Measurements from ENCODE around the gene RFX2. TPM values are rescaled to one million over a fixed set of nuclear protein-coding genes. Genes with fewer than 3 reads are reported as not detected.

Gene RFX2
- total and polyA plus RNA-seq, 9 of the 15 experiments (the other 6 are each of a cell fraction or from before 2014, with no cell fraction given), result 3.6 to 18.7 (median 8.7) TPM

DNA sequence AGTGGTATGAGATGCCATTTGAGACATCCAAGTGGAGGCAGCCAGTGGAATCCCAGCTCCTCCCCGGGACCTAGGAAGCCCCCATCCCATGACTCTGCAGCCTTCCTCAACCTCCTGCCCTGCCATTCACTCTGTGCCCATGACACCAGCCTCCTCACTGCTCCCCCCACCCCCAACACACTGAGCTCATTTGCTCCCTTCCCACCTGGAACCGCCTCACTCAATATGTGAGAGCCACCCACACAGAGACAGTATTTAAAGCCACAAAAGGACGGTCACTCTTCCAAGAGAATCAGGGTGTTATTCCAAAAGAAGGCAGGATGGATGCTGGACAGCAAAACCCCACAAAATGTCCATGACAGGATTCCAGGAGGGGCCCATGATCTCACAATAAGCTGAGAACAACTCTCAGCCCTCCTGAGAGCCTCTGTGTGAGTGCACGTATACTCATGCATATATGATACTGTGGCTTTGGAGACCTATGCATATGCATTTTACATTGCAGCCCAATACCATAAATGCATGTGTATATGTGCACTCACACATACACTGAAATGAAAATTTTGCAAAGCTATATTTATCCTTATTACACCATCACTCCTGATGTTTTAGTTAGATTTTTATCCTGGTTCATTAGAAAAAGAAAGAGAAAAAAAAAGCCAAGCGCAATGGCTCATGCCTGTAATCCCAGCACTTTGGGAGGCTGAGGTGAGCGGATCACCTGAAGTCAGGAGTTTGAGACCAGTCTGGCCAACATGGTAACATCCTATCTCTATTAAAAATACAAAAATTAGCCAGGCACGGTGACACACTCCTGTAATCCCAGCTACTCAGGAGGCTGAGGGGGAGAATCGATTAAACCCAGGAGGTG, 121.5 kb downstream of the RFX2 start (continued):
- TF ChIP-seq, protein P1, sequence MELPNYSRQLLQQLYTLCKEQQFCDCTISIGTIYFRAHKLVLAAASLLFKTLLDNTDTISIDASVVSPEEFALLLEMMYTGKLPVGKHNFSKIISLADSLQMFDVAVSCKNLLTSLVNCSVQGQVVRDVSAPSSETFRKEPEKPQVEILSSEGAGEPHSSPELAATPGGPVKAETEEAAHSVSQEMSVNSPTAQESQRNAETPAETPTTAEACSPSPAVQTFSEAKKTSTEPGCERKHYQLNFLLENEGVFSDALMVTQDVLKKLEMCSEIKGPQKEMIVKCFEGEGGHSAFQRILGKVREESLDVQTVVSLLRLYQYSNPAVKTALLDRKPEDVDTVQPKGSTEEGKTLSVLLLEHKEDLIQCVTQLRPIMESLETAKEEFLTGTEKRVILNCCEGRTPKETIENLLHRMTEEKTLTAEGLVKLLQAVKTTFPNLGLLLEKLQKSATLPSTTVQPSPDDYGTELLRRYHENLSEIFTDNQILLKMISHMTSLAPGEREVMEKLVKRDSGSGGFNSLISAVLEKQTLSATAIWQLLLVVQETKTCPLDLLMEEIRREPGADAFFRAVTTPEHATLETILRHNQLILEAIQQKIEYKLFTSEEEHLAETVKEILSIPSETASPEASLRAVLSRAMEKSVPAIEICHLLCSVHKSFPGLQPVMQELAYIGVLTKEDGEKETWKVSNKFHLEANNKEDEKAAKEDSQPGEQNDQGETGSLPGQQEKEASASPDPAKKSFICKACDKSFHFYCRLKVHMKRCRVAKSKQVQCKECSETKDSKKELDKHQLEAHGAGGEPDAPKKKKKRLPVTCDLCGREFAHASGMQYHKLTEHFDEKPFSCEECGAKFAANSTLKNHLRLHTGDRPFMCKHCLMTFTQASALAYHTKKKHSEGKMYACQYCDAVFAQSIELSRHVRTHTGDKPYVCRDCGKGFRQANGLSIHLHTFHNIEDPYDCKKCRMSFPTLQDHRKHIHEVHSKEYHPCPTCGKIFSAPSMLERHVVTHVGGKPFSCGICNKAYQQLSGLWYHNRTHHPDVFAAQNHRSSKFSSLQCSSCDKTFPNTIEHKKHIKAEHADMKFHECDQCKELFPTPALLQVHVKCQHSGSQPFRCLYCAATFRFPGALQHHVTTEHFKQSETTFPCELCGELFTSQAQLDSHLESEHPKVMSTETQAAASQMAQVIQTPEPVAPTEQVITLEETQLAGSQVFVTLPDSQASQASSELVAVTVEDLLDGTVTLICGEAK (IDR thresholded peaks at IDR 0.05), result peak; percentile 57
- TF ChIP-seq, protein P1 (CRISPR knock-in tag; IDR thresholded peaks at IDR 0.05), result no peak
- TF ChIP-seq, protein P2, sequence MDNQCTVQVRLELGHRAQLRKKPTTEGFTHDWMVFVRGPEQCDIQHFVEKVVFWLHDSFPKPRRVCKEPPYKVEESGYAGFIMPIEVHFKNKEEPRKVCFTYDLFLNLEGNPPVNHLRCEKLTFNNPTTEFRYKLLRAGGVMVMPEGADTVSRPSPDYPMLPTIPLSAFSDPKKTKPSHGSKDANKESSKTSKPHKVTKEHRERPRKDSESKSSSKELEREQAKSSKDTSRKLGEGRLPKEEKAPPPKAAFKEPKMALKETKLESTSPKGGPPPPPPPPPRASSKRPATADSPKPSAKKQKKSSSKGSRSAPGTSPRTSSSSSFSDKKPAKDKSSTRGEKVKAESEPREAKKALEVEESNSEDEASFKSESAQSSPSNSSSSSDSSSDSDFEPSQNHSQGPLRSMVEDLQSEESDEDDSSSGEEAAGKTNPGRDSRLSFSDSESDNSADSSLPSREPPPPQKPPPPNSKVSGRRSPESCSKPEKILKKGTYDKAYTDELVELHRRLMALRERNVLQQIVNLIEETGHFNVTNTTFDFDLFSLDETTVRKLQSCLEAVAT (IDR thresholded peaks at IDR 0.05), result peak in 1 of 2 experiments; percentile 99; a peak in 2 of 4 replicates
- TF ChIP-seq LCOR (CRISPR knock-in tag; IDR thresholded peaks at IDR 0.05), result no peak
- TF ChIP-seq NFYB (IDR thresholded peaks at IDR 0.05; ENCODE audit: extremely low read depth, insufficient read length), result no peak
- TF ChIP-seq ESRRB (CRISPR knock-in tag; IDR thresholded peaks at IDR 0.05; ENCODE audit: borderline replicate concordance), result no peak
- 0 out of 2 replicates have a peak, but pooled peaks have one; percentile 9 for TF ChIP-seq EGR1 (conservative IDR thresholded peaks at IDR 0.05)
- TF ChIP-seq, protein P3, sequence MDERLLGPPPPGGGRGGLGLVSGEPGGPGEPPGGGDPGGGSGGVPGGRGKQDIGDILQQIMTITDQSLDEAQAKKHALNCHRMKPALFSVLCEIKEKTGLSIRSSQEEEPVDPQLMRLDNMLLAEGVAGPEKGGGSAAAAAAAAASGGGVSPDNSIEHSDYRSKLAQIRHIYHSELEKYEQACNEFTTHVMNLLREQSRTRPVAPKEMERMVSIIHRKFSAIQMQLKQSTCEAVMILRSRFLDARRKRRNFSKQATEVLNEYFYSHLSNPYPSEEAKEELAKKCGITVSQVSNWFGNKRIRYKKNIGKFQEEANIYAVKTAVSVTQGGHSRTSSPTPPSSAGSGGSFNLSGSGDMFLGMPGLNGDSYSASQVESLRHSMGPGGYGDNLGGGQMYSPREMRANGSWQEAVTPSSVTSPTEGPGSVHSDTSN (CRISPR knock-in tag; IDR thresholded peaks at IDR 0.05; ENCODE audit: low read depth), result no peak
- TF ChIP-seq, protein P3 (tag; conservative IDR thresholded peaks at IDR 0.05; ENCODE audit: low read depth), result no peak
- TF ChIP-seq BRD9 (IDR thresholded peaks at IDR 0.05; ENCODE audit: low read depth, partially characterized antibody), result no peak
- no peak for TF ChIP-seq CAMTA2 (CRISPR knock-in tag; conservative IDR thresholded peaks at IDR 0.05)
- TF ChIP-seq TEAD1 (CRISPR knock-in tag; IDR thresholded peaks at IDR 0.05), result no peak
- 0 out of 4 replicates have a peak, but pooled peaks of 1 of the 2 experiments have one; percentile 42 for TF ChIP-seq ARNT (IDR thresholded peaks at IDR 0.05)
- TF ChIP-seq CREBBP (IDR thresholded peaks at IDR 0.05; ENCODE audit: low read depth, low read length), result no peak
- TF ChIP-seq ZNF174 (CRISPR knock-in tag; IDR thresholded peaks at IDR 0.05), result no peak
